Hematopoietic multipotent progenitor cell treated with erythropoietin and hydrocortisone succinate and interleukin-3 and kit ligand, for 4 days (in vitro differentiated cells): ENCODE results near the gene MYRFL.
A peak's percentile ranks its signal among the peaks of the same experiment; 100 is the strongest.
"Not testable (repeated sequence)": the region's sequence is repeated elsewhere in the genome, so short reads cannot be mapped to it uniquely, and the experiment has no call there.

Experiments
- DNase-seq: peaks from one replicate; pipeline ENCODE4 v3.0.0-alpha.2; 2015

The MYRFL gene

DNA sequence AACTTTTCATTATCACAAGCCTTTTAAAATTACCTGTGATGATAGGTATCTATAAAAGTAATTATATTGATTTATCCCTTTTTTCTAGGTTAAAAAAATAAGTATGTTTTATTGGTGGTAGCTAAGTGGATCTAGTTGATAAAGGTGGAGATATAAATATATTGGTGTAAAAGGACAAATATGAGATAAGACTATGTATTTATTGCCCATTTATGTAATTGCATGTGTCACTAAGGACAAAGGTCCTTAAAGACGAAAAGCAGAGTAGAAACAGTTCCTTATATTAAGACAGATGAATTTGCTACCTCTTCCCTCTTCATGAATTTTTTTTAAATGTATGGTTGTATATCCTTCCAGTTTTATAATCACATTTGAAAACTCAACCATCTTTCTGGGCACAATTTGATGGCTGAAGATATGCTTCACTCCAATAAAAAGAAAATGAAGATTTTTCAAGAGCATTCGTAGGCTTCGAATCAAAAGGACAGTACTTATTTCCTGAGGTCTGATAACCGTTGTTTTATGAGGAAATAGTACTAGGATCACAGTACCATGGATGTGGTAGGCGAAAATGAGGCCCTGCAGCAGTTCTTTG lies at the start of gene MYRFL:
TSS of gene MYRFL (plus strand) at position 262 of the 595 bp plus-strand sequence. CDS start at position 553, 291 bp downstream.
- no peak for DNase-seq

DNA sequence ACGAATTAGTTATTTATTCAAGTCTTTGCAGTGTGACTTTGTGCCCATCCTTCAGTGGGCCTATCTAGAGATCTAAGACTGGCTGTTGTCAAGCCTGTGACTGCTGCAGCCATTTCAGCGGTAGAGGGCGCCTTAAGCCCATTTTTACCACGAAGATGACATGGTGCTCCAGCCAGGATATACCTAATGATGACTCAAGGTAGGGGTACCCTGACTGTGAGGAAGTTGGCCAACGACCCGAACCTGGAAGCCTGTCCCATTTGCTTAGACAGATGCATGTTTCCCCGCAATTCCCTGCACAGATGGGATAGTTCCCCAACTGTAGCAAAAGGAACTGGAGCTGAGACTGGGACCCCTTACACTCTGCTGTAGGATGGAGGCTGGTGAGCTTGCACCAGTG lies 45.1 kb upstream of the MYRFL start:
- DNase-seq = peak; percentile 29

DNA sequence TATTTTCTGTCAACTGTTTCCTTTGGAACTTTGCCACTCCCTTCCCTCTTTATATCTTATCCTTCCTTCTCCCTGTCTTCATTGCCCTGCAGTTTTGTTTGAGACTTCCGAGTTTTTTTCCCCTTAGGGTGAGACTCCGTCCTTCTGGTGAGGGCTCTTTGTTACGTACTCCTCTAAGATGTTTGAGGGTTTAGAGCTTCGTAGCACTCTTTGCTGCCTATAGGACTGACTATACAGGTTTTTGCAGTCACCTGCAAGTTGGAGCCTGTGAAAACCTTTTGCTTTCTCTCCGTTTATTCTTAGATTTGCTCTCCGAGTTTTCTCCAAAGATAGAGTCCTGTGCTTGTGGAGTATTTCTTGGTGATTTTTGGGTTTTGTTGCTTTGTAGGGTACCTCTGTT lies 41.7 kb upstream of the MYRFL start:
- no peak for DNase-seq

DNA sequence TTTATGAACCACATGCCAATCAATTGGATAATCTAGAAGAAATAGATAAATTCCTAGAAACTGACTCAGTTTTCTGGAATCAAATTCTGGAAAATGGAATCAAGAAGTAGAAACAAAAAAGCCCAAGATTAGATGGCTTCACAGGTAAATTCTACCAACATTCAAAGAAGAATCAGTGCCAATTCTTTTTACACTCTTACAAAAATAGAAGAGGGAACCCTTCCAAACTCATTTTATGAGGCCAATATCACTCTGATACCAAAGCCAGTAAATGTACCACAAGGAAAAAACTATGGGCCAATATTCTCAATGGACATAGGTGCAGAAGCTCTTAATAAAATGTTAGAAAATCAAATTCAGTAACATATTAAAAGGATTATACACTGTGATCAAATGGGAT lies 35.7 kb upstream of the MYRFL start:
- DNase-seq = no peak

DNA sequence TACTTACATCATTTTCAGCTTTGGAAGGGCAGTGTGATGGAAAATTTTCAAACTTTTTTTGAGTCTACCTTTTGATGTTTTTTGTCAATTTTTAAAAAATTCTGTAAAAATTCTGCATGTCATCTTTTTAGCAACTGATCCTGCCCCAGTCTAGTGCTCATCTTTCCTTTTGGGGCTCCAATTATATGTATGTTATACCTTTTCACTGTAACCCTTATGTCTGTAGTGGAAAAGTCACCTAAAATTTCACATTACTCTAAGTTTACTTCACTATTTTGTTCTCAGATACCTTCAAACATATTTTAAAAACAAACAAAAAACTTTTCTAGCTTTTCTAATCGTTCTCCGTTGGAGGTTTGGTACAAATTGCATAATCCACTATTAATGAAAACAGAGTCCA lies 32.5 kb upstream of the MYRFL start:
- DNase-seq = no peak

DNA sequence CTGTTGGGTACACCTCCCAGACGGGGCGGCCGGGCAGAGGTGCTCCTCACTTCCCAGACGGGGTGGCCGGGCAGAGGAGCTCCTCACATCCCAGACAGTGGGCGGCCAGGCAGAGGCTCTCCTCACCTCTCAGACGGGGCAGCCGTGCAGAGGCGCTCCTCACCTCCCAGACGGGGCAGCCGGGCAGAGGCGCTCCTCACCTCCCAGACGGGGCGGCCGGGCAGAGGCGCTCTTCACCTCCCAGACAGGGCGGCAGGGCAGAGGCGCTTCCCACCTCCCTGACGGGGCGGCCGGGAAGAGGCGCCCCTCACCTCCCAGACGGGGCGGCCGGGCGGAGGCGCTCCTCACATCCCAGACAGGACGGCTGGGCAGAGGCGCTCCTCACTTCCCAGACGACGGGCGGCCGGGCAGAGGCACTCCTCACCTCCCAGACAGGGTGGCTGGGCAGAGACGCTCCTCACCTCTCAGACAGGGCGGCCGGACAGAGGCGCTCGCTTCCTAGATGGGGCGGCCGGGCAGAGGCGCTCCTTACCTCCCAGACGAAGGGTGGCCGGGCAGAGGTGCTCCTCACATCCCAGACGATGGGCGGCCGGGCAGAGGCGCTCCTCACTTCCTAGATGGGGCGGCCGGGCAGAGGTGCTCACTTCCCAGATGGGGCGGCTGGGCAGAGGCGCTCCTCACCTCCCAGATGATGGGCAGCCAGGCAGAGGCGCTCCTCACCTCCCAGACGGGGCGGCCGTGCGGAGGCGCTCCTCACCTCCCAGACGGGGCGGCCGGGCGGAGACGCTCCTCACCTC lies 17.7 kb upstream of the MYRFL start:
- DNase-seq = not testable (repeated sequence)

DNA sequence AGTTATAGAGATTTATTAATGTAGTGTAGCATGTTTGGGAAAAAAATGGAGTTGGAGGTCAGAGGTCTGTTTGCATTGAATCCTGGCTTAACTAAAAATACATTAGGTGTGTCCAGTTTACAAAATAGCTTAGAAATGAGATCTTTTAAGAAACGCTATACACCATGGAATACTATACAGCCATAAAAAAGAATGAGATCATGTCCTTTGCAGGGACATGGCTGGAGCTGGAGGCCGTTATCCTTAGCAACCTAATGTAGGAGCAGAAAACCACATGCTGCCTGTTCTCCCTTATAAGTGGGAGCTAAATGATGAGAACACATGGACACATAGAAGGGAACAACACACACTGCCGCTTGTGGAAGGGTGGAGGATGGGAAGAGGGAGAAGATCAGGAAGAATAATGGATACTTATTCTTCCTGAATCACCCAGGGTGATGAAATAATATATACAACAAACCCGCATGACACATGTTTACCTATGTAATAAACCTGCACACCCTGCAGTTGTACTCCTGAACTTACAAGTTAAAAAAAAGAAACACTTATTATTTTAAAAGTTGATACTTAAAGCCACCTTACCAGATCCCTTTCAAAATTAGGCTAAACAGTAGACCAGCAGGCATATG lies 14.0 kb upstream of the MYRFL start:
- DNase-seq = no peak

DNA sequence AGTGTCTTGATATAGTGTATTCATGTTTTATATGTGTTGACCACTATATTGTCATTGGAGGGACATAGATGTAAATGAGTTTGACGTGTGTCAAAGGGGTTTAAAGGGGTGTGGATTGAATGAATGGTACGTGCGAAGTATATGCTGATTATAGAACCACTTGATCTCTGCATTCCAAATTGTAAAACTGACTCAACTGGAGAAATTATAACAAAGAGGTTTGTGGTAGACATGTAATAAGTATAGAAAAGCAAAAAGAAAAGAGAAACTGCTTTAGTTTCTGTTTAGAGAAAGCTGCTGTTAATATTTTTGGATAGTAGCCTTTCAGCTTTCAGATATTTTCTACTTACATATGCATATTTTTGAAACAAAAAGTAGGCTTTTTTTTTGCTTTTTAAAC lies 8.9 kb upstream of the MYRFL start:
- no peak for DNase-seq

DNA sequence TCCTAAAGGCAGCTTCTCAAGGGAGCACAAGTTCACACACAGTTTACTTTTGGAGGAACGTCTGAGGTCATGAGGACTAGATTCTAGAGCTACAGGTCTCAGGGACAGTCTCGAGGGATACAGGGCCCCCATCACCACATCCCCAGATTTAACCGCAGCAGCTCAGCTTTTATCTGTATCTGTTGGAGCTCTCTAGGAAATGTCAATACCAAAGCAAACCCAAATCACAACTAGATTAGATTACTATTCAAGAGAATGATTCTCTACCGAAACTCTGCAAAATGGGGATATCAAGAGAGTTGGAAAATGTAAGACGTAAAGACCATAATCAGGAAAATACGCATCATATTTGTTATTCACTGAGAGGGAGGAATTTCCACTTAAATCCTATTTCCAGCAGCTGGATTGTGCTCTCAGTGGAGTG lies 4.0 kb upstream of the MYRFL start:
- no peak for DNase-seq

DNA sequence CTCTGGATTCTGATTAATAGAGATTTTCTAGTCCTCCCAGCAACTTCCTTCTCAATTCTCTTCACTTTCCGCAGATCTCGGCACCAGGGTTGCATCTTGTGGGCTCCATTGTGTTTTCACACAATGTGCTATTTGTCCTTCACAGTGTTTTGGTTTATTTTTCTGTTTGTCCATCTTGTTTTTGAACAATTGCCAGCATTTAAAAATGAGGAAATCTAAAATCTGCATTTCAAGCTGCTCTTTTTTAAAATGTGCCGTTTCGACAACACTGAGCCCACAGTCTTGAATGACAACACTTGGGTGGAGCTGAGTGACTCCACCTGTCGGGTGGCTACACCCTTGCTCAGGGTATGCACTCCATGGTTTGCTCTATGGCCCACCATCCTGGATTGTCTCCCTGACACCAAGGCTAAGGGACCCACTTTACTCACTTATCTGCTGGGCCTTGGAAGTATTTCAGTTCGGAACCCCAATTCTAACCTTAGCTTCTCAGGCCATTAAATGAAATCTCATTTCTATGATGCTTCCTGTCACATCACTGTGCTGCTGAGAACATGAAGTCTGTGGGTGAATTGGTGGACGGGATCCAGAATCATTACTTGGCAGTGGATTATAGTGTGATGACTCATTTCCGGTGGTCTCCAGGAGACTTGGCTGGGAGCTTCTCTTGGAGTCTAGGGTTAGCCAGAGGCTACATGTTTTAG lies 3.4 kb upstream of the MYRFL start:
- peak; percentile 33 for DNase-seq

DNA sequence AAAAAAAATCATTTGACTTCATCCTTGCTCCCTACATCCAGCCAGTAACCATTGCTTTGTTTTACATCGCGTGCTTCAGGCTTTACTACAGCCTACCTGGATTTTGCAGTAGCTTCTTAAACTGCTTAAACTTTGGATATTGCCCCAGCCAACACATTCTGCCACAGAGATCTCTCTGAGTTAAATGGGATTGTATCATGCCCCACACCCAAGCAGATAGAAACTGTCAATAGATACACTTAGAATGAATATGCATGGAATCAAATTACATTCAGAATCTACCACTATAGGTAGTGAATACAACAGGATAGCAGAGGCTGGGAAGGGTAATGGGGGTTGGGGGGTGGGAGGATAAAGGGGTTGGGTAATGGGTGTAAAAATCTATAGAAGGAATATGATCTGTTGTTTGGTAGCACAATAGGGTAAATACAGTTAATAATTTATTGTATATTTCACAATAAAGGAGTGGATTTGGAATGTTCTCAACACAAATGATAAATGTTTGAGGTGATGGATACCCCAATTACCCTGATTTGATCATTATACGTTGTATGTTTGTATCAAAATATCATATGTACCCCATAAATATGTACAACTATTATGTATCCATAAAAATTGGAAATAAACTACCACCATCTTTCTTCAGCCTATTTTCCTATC lies 2.7 kb upstream of the MYRFL start:
- DNase-seq = no peak

DNA sequence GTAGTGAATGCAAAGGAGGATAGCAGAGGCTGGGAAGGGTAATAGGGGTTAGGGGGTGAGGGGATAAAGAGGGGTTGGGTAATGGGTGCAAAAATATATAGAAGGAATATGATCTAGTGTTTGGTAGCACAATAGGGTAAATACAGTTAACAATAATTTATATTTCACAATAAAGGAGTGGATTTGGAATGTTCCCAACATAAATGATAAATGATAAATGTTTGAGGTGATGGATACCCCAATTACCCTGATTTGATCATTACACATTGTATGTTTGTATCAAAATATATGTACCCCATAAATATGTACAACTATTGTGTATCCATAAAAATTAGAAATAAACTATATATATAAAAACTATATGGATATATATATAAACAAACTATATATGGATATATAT lies 999 bp upstream of the MYRFL start:
- DNase-seq = no peak

DNA sequence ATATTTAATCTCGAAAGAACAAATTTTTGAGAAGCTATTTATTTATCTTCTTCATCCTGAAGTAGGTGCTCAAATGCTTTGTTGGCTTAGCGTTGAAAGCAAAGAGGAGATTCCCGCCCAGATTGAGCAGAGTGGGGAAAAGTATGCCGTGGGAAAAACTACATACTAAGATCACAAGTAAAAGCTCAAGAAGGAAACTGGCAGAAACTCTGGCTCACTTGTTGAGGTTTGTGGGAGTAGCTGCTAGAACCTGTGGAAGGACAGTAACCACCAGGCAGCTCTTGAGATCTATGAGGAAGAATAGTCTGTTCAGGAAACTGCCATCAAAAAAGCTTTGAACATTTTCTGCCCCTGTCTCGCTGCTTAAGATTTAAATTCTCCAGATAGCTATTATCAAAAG lies 3.9 kb downstream of the MYRFL start:
- DNase-seq = no peak

DNA sequence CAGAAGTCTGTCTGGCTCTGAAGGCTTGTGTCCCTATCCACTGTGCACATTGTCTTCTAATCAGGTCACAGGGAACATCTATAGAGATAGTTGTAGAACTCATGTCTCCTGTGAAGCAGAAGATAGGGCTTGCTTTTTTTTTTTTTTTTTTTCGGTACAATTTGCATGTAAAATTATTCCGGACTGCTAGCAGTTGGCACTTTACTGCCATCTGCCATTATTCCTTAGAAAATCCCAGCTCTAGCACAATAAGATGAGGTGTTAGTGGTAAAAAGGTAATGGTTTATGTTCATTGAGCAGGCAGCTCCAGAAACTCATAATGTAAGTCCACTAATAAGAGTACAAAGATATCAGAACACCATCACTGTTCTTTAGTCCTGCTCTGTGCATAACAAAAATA lies 8.7 kb downstream of the MYRFL start:
- no peak for DNase-seq

DNA sequence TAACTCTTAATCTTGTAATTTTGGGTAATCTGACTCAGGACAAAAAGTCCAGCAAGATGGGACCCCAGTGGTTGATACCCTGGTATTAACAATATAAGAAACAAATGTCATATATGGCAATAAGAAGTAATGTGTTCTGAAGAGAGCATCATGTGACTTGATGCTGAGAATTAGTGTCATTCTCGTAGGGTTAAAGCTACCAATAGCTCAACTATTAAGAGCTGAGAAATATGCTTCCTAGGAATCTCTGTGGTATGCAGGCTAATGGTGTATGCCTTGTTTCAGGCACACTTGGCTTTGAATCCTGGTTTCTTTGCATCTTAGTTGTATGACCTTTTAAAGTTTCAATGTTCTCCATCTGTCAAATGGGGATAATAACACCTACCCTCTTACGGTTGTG lies 9.1 kb downstream of the MYRFL start:
- no peak for DNase-seq

DNA sequence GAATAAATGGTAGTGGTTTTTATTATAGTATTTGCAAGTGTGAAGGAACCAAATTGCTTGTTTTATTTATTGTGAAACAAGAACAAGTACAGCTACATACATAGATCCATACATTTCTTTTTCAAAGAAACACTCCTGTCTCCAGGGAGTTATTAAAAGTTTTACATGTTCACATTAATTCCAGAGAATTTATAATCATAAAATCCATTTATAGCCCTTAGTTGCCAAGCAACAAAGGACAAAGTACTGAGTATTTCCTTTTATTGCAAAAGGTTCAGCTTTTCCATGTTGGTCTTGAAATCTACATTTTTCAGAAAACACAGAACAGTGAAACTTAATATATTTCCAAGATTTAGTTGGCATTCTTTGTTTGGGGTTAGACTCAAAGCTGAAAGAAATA lies 9.5 kb downstream of the MYRFL start:
- DNase-seq = no peak

DNA sequence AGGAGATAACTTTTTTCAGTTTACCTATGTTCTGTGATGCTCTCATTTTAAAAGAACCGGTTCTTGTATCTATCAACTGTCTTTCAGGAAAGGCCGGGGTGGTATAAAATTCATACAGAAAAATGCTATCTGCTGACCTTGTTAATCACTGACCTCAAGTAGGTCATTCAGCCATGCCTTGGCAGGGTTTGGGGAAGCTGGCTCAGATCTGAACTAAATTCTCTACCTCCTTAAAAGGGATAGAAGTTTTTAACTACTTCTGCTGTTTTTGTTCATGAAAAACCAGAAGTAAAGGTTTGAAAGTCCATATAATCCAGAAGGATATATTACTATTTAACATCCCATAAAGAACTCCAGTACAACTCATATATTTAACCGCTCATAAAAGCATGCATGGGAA lies 10.1 kb downstream of the MYRFL start:
- DNase-seq = peak; percentile 6

DNA sequence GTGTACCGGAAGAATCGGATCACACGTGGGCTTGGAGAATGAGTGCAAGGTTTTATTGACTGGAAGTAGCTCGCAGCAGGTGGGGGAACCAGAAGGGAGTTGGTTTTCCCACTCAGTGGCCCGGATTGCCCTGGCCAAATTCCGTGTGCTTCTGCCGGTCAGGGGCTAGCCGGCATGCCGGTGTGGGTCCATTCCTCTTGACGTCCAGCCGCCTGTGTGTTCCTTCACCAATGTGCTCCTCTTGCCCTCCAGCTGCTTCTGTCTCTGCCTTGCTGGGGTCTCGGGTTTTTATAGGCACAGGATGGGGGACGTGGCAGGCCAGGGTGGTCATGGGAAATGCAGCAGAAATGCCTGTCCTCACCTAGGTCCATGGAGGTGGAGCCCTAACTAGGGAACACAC lies 11.0 kb downstream of the MYRFL start:
- no peak for DNase-seq

DNA sequence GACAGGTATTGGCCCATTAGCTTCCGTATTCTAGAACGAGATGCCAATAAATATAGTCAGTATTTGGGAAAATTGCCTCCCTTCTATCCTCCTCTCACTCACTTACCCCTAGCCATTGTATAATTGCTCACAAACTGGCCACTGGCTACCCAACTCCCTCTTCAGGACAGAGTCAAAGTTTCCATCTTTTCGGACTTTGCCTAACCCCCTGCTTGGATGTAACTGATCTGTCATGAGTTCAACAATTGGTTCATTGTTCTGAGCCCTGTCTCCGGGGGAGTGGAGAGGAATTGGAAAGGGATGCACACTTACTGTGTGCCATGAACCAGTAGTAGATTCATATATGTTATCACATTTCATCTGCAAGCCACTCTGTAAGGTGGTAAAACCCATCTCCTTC lies 12.2 kb downstream of the MYRFL start:
- no peak for DNase-seq

DNA sequence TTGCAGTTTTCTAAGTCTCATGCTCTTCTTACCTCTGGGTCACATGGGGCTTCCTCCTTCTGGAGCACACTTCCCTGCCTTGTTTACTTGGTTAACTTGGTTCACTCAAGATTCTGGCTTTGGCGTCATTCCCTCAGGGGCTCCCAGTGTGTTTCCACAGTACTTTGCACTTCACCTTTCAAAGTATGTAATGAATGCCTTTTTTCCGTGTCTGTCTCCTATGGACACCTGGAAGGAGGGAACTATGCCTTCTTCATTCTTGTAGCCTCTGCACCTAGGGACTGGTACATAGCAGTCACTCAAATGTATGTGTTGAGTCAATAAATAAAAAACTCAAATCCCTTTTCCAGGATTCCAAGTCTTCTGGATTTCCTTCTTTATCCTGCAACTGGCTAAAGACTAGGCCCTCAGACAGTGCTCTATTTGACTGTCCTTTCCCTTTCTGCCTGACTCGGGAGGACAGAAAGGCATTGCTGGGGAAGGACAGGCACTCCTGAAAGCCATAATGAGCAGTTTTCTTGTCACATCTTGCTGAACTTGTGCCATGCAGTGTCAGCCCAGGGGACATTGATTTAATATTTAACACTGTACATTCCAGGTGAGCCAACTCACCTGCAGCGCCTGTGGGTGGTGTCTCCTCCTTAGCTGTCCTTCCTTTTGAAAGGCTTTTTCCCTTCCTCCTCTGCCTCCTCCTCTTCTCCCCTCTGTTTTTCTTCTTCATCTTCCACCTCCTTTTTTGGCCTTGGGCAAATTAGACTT lies 12.8 kb downstream of the MYRFL start:
- no peak for DNase-seq

DNA sequence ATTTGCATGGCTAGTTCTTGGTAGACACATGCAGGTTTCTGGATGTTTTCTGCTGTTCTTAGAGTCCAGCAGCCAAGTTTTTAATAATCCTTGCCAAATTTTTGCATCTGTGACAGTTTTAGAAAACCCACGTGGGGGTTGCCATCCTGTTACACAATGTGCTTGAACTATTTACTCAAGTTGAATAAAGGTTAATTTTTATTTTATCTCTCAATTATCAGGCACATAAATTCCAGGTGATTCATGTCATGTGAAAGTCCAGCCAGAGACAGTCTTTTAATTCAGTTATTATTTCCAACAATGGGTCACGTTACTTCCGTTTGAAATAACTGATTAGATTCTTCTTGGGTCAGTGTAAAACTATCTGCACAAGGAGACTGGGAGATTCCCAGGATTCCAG lies 15.7 kb downstream of the MYRFL start:
- no peak for DNase-seq

DNA sequence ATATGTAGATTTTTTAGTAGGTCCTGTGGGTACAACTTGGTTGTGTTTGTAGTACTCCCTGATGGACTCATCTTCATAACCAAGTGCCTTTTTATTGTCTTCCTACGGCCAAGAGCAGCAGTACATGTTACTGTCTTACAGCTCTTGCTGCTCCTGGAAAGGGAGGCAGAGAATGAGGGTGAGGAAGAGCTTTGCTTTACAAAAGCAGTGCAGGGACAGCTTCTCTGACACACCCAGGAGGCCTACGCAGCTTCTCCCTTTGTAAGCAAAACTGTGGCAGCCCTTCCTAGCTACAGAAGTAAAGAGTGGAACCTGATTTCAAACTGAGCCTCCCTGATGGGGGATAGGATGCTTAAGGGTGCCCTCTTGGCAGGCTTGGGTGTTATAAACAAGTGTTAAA lies 18.6 kb downstream of the MYRFL start:
- DNase-seq = no peak
